ENCODE results near the gene MIB1.
"Not testable (repeated sequence)": the region's sequence is repeated elsewhere in the genome, so short reads cannot be mapped to it uniquely, and the experiment has no call there.

Gene MIB1

DNA sequence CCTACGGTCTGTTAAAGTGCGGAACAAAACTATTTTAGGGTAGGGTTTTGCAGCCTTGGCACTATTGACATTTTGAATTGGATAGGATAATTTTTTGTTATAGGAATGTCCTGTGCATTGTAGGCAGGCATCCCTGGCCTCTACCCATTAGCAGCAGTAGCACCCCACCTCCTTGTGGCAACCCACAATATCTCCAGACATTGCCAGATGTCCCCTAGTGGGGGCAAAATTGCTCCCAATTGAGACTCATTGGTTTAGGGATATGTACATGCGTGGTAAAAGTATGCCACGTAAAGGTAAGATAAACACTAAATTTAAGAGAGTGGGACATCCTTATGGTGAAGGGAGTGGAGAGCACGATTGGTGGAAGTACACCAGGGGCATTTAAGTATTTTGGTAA lies 4.6 kb downstream of the MIB1 start:
- no peak for DNase-seq

DNA sequence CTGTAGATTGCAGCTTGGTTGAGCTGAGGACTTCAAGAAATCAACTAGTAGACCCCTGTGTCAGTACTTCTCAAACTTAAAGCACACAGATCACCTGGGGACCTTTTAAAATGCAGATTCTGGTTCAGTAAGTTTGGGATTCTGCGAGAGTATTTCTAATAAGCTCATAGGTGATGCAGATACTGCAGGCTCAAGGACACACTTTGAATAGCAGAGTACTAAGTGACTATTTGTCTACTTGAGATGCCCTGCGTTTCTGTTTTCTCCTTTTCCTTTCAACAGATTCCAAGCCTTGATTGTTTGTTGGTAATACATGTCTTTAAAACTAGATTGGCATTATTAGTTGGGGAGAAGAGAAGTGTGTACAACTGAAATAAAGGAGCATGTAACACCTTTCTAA lies 6.7 kb downstream of the MIB1 start:
- no peak for DNase-seq

DNA sequence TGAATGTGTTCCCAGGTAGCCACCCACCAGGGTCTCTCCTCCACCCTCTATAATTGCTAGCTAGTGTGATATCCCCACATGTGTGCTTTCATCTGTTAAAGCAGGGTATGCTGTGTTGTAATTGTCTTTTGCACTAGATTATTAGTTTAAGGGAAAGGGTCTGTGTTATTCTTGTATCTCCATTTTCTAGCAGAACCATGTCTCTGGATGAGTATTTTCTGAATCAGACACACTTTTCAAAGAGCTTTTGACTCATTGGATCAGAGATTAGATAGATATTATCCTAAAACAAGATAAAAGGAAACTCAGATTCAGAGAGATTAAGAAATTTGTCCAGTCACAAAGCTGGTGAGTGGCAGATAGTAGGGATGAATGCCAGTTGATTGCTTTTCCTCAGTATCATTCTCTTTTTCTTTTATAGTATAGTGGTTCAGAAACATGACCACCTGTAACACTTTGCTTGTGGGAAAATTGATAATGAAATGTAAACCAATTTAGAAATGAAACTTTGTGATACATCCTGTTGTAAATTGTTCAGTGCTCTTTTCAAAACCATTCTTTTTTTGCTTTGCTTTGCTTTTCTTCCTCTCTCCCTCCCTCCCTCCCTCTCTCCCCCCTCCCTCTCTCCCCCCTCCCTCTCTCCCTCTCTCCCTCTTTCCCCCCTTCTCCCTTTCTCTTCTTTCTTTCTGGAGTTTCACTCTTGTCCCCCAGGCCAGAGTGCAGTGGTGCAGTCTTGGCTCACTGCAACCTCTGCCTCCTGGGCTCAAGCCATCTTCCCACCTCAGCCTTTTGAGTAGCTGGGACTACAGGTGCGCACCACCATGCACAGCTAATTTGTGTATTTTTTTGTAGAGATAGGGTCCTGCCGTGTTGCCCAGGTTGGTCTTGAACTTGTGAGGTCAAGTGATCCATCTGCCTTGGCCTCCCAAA lies 7.4 kb downstream of the MIB1 start:
- DNase-seq, result no peak

DNA sequence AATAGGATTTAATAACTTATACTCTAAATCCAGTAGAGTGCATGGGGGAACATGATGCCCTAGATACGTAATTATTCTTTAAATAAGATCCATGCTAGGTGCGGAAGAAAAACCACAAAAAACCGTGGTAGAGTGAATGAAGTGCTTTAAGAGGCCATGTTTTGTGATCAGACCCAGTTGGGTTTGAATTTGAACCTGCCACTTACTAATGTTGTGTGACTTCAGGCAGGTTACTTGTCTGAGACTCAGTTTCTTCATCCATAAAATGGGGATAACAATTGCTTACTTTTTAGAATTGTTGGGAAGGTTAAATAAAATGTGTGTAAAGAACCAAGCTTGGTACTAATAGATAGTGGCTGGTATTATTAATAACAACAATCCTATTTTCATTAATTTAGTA lies 17.2 kb downstream of the MIB1 start:
- DNase-seq, result no peak

DNA sequence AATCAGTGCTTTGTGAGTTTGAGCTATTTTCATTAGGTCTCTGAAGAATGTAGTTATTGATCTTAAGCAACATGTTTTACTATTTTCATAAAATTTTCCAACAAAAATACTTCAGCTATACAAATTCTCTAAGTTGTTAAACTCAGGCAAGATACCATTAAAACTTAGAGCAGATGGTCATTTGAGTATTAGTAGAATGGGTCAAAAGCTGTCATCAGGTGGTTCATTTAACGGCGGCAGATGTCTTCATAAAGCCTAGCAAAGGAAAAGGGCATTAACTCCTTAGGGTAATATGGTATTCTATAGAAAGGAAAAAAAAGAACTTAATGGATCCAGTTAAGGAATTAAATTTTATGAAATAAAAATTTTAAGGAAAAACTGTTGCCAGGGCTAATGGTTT lies 19.2 kb downstream of the MIB1 start:
- no peak for DNase-seq

DNA sequence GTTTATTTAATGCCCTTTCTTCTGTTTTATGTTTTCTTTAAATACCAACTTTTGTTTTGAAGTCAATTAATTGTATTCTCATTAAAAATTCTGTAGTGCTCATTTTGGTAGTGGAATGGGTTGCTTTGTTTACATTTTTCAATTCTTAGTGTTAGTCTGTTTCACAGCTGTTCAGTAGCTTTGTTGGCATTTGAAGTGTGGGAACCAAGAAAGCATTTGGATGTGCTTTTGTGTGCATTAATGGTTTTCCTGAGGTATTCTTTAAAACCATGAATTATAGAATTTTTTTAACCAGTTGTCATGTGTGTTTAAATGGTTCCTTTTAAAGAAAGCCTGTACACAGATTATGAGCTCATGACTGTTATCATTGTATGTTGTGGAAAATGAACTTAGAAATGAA lies 19.7 kb downstream of the MIB1 start:
- DNase-seq, result no peak

DNA sequence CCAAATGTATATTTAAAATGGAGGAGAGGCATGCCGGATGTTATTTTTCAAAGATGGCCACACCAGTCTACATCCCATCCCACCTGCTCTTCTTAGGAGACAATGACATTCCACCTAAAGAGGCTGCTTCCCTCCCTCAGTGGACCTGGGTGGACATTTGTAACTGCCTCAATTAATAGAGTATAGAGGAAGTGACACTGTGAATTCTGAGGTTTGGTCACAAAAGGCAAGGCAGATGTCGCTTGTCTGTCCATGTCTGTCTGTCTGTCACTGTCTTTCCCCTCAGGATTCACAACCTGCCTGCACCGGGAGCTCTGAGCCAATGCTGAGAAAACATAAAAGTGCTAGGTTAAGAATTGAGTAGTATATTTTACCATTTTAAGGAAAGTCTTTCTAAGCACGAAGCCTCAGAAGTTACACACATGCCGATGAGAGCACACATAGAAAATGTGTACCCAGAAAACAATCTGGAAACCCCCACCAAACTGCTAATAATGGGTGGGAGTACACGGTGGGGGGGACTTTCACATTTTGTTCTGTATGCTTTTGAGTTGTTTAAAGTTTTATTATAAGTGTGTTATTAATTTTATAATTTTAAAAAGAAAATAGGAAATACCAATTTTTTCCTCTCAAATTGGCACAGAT lies 21.0 kb downstream of the MIB1 start:
- DNase-seq, result no peak

DNA sequence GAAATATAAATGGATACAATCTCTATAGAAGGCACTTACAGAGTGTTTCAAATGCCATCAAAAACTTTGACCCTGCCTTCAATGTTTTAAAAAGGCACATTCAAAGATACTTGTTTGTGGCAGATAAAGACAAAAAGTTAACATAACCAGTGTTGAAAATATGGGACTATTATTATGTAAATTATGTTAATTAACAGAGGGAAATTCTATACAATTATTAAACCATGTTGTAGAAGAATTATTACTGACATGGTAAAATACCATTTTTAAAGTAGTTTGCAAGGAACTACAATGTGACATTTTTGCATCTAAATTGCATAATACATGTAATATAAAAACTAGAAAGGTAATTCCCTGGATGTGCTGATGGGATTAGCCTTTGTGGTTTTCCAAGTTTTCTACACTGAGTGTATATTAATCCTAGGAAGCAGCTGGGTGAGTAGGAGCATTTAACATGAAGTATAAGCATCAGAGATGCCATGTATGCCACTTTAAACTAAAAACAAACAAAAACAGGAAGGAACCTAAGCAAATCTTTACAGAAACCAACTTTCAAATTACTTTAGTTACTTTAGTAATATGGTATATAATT lies 21.7 kb downstream of the MIB1 start:
- no peak for DNase-seq

DNA sequence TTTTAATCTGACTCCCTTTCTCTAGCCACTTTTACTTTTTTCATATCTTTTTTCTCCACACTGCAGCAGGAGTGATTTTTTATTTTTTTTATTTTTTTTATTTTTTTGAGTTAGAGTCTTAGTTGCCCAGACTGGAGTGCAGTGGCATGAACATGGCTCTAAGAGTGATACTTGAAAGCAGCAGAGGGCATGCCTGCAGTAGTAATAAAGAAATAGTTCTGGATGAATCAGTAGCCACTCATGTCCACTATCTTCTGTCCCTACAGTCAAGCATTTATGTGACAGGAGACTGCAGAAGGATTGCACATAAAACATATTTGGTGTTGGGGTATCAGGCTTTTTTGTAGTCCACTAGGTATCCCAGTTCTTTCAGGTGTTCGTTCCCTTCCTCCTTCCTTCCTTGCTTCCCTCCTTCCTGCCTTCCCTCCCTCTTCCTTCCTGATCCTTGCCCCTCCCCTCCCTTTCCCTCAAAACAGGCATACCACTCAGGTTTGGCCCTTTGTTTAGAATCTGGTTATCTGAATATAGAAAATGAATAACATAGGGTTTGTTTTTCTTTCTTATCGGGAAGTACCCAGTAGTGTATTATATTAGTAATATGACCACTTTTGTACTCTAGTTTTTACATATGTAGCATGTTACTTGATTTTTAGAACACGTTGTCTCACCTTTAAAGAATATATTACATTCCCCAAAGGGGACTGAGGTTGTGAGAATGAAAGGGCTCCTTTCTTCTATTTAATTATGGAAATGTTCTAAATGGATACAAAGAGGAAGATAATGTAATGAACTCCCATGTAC lies 23.5 kb downstream of the MIB1 start:
- DNase-seq, result no peak

DNA sequence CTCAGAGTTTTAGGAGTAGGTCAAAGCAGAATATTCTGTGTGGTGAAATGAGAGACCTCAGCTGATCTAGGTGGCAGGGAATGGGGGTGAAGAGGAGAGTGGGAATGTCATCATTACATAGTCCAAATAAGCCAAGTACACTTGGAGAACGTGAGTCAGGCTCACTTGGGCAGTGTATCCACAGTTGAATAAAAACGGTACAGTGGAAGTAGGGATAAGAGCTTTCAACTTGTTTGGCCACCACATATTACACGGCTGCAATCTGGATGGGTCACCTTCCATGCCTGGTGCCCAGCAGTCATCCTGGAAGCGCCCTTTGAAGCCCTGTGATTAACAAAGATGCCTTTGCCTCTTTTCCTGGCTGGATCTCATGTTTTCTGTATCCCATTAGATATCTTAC lies 28.6 kb downstream of the MIB1 start:
- no peak for DNase-seq

DNA sequence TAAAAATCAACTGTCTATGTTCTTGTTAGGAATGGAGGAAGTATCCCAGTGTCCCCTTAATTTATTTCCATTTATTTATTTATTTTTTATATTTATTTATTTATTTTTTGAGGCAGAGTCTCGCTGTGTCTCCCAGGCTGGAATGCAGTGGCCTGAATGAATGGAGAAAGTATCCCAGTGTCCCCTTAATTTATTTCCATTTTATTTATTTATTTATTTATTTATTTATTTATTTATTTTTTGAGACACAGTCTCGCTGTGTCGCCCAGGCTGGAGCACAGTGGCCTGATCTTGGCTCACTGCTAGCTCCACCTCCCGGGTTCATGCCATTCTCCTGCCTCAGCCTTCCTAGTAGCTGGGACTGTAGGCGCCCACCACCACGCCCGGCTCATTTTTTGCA lies 34.1 kb downstream of the MIB1 start:
- no peak for DNase-seq

DNA sequence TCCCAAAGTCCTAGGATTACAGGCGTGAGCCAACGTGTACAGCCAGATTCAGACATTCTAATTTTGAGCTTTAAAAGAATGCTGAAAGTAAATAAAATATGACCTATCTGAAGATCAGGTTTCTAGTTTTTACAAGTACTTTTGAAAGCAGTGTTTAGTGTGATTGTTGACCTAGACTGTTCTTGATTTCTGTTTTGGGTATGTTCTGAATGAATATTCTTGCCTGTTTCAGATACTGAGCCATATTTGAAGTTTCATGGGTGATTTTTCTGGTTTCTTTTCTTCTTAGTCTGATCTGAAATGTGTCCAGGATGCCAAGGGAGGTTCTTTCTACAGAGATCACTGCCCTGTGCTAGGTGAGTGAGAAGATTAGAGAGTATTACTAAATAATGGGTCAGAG lies 37.2 kb downstream of the MIB1 start:
- DNase-seq, result no peak

DNA sequence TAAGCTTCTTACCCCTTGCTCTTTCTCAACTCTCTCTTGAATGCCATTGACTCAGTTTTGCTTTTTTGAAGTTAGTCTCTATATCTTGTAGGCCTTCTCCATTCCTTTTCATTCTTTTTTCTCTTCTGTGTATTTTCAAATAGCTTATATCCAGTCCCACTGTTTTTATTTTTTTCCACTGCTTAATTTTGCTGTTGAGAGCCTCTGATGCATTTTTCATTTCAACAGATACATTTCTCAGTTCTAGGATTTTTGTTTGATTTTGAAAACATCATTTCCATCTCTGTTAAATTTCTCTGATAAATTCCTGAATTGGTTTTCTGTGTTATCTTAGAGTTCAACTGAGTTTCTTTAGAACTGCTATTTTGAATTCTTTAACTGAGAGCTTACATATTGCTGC lies 45.9 kb downstream of the MIB1 start:
- no peak for DNase-seq

DNA sequence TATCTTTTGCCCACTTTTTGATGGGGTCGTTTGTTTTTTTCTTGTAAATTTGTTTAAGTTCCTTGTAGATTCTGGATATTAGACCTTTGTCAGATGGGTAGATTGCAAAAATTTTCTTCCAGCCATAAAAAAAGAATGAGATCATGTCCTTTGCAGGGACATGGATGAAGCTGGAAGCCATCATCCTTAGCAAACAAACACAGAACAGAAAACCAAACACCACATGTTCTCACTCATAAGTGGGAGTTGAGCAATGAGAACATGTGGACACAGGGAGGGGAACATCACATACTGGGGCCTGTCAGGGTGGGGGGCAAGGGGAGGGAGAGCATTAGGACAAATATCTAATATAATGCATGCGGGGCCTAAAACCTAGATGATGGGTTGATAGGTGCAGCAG lies 55.5 kb downstream of the MIB1 start:
- not testable (repeated sequence) for DNase-seq

DNA sequence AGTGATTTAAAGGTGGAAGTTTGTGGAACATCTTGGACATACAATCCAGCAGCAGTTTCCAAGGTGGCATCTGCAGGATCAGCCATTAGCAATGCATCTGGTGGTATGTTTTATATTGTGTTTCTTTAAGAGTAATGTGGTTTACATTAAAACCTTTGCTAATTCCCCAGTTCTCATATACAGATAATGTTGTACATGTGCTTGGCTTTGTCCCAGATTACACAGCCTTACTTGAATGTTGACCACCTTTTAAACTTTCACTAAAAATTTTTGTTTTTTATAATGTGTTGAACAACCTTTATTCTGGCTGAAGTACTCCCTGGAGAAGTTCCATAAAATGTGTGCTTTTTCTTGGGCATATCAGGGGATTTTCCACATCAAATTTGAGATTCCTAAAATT lies 57.5 kb downstream of the MIB1 start:
- no peak for DNase-seq

DNA sequence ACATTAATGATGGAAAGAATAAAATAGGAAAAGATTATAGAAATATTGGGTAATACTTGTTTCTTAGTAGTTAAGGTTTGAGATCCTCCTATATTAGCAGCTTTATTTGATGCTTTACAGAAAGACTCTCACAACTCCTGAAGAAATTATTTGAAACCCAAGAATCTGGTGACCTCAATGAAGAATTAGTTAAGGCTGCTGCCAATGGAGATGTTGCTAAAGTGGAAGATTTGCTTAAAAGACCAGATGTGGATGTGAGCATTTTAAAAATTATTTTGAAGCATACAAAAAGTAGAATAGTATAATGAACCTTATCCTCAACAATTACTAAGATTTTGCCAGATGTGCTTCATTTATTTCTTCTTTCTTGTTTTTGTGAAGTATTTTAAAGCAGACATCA lies 59.1 kb downstream of the MIB1 start:
- DNase-seq, result no peak

DNA sequence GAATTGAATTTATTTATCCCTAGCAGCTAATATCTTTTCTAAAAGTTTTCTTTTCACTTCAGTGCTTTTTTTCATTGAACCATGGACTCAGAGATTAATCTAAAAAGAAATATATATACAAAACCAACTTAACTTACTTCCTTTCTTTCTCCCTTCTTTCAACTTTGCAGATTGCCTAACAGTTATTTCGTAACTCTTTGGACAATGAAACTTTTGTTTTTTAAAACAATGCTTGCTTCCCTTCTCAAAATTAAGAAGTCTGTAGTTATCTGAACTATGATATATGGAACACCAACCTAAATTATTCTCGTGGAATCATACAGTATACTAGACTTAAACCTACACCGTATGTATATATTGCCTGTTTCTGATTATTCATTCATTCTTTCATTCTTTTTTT lies 62.9 kb downstream of the MIB1 start:
- DNase-seq, result no peak

DNA sequence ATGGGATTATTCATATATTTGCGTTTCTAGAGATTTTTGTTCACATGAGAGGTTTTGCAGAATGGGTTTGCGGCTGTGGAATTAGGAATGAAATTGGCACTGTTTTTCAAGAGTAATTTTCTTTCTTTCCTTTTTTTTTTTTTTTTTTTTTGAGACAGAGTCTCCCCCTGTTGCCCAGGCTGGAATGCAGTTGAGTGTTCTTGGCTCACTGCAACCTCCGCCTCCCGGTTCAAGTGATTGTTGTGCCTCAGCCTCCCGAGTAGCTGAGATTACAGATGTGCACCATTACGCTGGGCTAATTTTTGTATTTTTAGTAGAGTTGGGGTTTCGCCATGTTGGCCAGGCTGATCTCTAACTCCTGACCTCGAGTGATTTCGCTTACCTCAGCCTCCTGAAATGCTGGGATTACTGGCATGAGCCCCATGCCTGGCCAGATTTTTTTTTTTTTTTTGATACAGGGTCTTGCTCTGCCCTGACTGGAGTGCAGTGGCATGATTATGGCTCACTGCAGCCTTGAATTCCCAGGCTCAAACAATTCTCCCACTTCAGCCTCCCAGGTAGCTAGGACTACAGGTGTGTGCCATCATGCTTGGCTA lies 65.3 kb downstream of the MIB1 start:
- DNase-seq, result no peak

DNA sequence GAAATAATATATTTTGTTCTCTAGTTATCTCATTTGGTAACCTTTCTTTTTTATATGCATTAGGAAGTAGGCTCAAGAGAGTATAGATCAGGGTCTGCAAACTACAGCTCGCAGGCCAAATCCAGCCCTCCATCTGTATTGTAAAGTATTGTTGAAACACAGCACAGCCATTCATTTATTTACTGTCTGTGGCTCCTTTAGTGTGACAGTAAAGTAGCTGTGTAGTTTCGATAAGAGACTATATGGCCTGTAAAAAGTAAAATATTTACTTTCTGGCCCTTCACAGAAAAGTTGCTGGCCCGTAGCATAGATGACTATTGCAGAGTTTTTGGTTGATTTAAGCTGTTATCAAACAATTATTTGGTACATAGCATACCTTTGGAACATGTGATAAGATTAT lies 67.6 kb downstream of the MIB1 start:
- DNase-seq, result no peak

DNA sequence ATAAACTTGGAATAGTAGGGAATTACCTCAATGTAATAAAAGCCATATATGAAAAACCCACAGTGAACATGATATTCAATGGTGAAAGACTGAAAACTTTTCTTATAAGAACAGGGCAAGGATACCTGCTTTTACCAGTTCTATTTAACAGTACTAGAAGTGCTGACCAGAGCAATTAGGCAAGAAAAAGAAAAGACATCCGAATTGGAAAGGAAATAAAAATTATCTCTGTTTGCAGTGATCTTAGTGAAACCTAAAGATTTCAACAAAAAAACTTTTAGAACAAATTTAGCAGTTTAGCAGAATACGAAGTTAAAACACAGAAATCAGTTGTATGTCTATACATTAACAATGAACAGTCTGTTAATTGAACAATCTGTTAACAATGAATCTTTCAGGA lies 69.1 kb downstream of the MIB1 start:
- no peak for DNase-seq

DNA sequence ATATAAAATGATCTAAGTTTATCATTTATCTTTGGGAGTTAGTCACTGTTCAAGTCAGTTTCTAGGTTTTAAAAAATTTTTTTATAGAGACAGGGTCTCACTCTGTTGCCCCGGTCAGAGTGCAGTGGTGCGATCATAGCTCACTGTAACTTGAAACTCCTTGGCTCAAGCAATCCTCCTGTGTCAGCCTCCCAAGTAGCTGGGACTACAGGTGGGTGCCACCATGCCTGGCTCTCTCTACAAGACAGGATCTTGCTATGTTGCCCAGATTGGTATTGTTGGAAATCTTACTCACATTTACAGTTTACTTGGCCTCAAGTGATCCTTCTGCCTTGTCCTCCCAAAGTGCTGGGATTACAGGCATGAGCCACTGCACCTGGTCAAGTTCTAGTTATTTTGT lies 74.5 kb downstream of the MIB1 start:
- DNase-seq, result no peak

DNA sequence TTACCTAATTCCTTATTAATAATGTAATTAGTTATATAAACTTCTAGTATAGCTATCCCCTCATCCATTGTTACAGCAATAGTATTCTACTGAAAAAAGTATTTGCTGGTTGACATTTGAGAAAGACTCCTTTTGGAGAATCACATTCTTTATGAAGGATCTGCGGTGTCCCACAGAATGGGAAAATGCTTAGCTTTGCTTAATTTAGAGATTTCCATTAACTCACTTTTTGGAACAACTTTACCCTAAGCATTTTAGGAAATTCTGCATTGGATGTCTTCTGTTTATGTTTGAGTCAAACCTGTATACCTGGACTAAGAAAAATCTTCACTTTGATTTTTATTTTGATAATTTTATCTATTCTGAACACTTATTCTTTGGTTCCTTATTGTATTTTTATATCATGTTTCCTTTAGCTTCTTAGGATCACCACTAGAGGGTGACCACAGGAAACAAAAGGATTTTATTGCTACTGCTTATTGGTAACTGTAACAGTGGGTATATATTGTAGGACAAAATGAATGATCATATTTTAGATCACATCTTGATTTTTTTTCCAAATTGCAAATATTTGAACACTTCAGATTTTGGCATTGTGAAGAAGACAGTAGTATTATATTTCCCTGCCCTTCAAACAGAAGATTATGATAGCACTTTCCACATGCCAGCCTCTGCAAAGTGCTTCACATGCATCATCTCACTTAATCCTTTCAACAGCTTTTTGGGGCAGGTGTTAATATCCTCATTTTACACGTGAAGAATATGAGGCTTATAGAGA lies 79.6 kb downstream of the MIB1 start:
- no peak for DNase-seq

All from stimulated activated CD4-positive, alpha-beta T cell treated with anti-CD3 and anti-CD28 coated beads, Interleukin-15, amount 100 ng/mL, for 24 hours (primary cell).